ENCODE results near the gene ZBTB46.
"Not testable (repeated sequence)": the region's sequence is repeated elsewhere in the genome, so short reads cannot be mapped to it uniquely, and the experiment has no call there.

ZBTB46 gene

DNA sequence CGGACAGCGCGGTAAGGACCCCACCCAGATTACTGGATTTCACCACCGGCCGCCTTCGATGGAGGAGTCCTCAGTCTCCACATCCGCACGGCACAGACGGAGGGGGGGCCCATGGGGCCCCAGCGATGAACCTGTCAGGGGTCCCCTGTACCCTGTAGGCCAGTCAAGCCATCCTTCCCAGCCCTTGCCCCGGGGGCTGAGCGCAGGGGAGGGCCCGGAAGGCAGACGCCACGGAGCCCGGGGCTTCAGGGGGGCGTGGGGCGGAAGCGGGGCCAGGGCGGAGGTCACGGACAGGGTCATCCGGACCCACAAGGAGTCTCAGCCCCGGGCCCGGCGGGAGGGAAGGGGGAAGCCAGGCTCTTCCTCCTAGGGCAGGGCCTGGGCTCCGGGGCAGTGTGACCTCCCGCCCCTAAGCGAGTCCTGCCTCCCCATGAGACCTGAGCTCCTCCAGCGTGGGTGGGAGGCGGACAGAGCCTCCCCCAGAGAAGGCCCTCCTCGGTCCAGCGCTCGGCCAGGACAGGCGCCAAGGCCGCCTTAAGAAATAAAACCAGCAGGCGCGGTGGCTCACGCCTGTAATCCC is 22.8 kb downstream of the ZBTB46 start:
- TF ChIP-seq ZFX (IDR thresholded peaks at IDR 0.05) = no peak
- TF ChIP-seq, protein P1, sequence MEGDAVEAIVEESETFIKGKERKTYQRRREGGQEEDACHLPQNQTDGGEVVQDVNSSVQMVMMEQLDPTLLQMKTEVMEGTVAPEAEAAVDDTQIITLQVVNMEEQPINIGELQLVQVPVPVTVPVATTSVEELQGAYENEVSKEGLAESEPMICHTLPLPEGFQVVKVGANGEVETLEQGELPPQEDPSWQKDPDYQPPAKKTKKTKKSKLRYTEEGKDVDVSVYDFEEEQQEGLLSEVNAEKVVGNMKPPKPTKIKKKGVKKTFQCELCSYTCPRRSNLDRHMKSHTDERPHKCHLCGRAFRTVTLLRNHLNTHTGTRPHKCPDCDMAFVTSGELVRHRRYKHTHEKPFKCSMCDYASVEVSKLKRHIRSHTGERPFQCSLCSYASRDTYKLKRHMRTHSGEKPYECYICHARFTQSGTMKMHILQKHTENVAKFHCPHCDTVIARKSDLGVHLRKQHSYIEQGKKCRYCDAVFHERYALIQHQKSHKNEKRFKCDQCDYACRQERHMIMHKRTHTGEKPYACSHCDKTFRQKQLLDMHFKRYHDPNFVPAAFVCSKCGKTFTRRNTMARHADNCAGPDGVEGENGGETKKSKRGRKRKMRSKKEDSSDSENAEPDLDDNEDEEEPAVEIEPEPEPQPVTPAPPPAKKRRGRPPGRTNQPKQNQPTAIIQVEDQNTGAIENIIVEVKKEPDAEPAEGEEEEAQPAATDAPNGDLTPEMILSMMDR (conservative IDR thresholded peaks at IDR 0.05) = no peak
- no peak overlapping the region for H3K27ac ChIP-seq

DNA sequence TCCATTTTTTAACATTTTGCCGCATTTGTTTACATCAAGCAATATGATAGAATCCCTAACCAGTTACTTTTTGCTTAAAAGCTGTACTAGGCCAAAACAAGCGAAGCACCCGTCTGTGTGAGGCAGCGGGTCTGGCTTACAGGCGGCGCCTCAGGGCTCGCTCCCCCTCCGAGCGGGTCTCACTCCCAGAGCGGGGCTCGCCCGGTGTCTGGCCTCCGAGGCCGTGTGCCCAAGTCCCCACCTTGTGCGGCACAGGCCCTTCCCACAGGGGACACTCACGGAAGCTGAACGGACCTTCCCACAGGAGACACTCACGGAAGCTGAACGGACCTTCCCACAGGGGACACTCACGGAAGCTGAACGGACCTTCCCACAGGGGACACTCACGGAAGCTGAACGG is 23.4 kb downstream of the ZBTB46 start:
- H3K27ac ChIP-seq = no peak overlapping the region
- no peak for TF ChIP-seq ZFX (IDR thresholded peaks at IDR 0.05)
- TF ChIP-seq, protein P1 (conservative IDR thresholded peaks at IDR 0.05) = no peak

DNA sequence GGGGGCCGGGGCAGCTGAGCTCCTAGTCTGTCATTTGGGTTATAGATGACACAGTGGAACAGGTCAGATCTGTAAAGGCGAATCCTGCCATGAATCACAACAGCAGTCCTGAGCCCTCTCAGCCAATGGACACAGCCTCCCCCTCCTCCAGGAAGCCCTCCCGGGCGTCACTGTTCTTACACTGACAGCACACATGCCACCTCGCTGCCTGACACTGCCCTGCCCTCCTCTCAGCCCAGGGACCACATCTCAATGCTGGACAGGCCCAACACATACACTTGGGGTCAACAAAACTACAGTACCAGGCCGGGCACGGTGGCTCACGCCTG is 26.8 kb downstream of the ZBTB46 start:
- TF ChIP-seq, protein P1 (conservative IDR thresholded peaks at IDR 0.05) = no peak
- no peak for TF ChIP-seq ZFX (IDR thresholded peaks at IDR 0.05)
- no peak overlapping the region for H3K27ac ChIP-seq

DNA sequence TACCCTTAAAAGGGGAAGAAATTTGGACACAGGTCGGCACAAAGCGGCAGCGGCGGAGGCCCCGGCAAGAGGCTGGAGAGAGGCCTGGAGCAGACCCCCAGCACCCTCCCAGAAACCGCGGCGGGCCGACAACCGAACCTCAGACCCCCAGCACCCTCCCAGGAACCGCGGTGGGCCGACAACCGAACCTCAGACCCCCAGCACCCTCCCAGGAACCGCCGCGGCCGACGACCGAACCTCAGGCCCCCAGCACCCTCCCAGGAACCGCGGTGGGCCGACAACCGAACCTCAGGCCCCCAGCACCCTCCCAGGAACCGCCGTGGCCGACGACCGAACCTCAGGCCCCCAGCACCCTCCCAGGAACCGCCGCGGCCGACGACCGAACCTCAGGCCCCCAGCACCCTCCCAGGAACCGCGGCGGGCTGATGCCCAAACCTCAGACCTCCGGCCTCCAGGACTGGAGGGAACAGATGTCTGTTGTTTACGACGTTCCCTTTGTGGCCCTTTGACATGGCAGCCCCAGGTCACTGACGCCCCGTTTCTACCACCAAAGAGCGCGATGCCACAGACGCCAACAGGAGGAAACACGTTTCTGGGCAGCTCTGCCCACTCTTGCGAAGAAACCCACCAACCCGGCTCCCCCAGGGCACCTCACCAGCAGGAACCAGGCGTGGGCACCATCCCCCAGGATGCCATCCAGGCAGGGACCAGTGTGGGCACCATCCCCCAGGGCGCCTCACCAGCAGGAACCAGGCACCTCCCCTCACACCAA is 28.4 kb downstream of the ZBTB46 start:
- no peak for TF ChIP-seq ZFX (IDR thresholded peaks at IDR 0.05)
- TF ChIP-seq, protein P1 (conservative IDR thresholded peaks at IDR 0.05) = no peak
- H3K27ac ChIP-seq = no peak overlapping the region

DNA sequence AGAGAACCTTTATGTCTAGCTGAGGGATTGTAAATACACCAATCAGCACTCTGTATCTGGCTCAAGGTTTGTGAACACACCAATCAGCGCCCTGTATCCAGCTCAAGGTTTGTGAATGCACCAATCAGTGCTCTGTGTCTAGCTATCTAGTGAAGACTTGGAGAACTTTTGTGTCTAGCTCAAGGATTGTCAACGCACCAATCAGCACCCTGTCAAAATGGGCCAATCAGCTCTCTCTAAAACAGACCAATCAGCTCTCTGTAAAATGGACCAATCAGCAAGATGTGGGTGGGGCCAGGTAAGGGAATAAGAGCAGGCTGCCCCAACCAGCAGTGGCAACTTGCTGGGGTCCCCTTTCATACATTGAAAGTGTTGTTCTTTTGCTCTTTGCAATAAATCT is 29.9 kb downstream of the ZBTB46 start:
- not testable (repeated sequence) for H3K27ac ChIP-seq

DNA sequence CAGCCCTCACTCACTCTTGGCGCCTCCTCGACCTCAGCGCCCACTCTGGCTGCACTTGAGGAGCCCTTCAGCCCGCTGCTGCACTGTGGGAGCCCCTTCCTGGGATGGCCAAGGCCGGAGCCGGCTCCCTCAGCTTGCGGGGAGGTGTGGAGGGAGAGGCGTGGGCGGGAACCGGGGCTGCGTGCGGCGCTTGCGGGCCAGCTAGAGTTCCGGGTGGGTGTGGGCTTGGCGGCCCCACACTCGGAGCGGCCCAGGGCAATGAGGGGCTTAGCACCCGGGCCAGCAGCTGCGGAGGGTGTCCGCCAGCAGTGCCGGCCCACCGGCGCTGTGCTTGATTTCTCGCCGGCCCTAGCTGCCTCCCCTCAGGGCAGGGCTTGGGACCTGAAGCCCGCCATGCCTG is 30.7 kb downstream of the ZBTB46 start:
- not testable (repeated sequence) for H3K27ac ChIP-seq

DNA sequence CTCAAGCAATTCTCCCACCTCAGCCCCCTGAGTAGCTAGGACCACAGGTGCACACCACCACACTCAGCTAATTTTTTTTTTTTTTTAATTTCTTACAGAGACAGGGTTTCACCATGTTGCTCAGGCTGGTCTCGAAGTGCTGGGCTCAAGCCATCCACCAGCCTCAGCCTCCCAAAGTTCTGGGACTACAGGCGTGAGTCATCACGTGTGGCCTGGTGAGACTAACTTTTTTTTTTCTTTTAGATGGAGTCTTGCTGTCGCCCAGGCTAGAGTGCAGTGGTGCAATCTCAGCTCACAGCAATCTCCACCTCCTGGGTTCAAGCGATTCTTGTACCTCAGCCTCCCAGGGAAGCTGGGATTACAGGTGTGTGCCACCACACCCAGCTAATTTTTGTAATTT is 31.9 kb downstream of the ZBTB46 start:
- H3K27ac ChIP-seq = not testable (repeated sequence)

DNA sequence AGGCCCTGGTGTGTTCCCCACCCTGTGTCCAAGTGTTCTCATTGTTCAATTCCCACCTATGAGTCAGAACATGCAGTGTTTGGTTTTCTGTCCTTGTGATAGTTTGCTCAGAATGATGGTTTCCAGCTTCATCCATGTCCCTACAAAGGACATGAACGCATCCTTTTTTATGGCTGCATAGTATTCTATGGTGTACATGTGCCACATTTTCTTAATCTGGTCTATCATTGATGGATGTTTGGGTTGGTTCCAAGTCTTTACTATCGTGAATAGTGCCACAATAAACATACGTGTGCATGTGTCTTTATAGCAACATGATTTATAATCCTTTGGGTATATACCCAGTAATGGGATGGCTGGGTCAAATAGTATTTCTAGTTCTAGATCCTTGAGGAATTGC is 33.9 kb downstream of the ZBTB46 start:
- not testable (repeated sequence) for H3K27ac ChIP-seq

DNA sequence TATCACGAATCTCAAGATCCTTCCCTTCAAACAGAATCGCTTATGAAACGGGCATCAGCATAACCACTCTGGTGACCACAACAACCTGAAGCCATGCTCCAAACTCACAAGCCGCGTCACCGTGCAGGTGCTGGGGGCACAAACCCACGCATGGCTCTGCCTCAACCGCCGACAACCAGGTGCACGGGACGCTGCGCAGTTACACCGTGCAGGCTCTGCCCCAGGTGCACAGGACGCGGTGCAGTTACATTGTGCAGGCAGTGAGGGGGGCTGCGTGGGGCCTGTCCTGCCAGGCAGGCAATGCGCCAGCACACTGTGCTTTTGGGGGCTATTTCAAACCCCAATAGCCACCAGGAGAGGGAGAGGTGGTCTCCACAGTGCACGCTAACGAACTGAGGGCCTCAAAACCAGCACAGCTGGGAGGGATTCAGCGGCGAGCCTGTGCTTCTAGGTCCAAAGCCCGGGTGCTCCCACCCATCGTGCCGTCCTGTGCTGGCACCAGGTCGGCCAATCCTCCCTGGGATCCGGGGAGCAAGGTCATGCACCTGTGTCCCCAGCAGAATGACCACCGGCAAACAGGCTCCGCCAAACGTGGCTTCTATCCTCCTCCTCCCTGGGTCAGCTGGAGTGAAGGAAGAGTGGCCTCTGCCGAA is 35.8 kb downstream of the ZBTB46 start:
- no peak overlapping the region for H3K27ac ChIP-seq
- TF ChIP-seq, protein P1 (conservative IDR thresholded peaks at IDR 0.05) = no peak
- no peak for TF ChIP-seq ZFX (IDR thresholded peaks at IDR 0.05)

Measured in C4-2B (cell line).